IPS-18a (cell line): ENCODE measurements around the gene TXNRD2.
A peak's percentile ranks its signal among the peaks of the same experiment; 100 is the strongest.

Experiments
- H3K27ac ChIP-seq: one replicate; pipeline ENCODE4 v1.5.1; 2013; ENCODE audit warnings: low read length
- H3K27me3 ChIP-seq: one replicate; pipeline ENCODE4 v1.6.1; 2013; ENCODE audit warnings: mild to moderate bottlenecking, low read length; ENCODE audit not compliant: control insufficient read depth, insufficient read depth
- H3K36me3 ChIP-seq: one replicate; pipeline ENCODE4 v1.6.1; 2013; ENCODE audit warnings: low read depth, low read length; ENCODE audit not compliant: control insufficient read depth
- H3K4me1 ChIP-seq: one replicate; pipeline ENCODE4 v1.6.1; 2013; ENCODE audit warnings: low read depth, low read length; ENCODE audit not compliant: control insufficient read depth
- H3K4me3 ChIP-seq: one replicate; pipeline ENCODE4 v1.5.1; 2013; ENCODE audit warnings: low read length
- H3K9ac ChIP-seq: one replicate; pipeline ENCODE4 v1.6.1; 2013; ENCODE audit warnings: mild to moderate bottlenecking, low read length, moderate library complexity
- H3K9me3 ChIP-seq: one replicate; pipeline ENCODE4 v1.6.1; 2013; ENCODE audit warnings: low read depth, low read length; ENCODE audit not compliant: control insufficient read depth

The TXNRD2 gene

DNA sequence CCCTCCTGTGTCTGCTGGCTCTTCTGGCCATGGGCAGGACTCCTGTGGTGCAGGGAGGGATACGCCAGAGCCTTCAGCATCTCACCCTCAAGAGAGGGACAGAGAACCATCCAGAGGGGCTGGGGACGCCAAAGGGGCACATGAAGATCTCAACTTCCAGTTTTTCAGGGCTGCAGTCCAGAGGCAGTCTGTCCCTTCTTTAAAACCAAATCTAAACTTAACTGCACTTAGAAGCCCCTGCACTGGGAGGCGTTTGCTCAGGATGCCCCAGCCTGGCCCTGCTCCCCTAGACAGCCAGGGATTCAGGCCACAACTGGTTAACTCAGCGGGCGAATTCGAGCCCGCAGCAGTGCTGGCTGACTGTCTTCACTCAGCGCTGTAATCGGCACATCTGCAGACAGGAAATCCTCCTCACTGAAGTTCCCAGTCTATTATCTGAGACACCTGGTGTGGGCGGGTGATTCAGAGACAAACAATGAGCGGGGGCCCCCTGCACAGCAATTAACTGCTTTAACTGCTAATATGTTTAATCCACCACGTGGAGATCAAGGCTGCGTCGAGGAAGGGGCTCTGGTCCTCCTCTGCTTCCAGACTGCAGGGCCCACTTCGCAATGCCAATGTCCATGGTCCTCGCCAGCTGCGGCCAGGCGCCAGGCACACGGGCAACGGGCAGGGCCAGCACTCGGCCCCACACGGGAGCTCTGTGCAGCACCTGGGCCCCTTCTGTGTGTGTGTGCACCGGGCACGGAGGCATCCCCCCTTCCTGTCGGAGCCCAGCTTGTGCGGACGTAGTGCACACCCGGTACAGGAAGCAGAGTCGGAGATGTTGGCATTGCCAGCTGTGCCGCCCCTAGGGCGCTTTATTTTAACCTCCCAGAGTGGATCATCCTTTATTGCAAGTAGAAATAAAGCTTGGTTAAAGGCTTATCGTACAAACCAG, 50.0 kb downstream of the TXNRD2 start:
- Histone ChIP-seq H3K27me3 (peaks cover 19% of the 10 kb centered on the region), H3K36me3 (no peaks in the 10 kb centered on the region), H3K9me3 (no peaks in the 10 kb centered on the region), H3K9ac (peak overlapping the region; percentile 38), H3K4me3 (peak overlapping the region; percentile 6), H3K4me1 (peaks cover 22% of the 10 kb centered on the region), H3K27ac (peak overlapping the region; percentile 30)

DNA sequence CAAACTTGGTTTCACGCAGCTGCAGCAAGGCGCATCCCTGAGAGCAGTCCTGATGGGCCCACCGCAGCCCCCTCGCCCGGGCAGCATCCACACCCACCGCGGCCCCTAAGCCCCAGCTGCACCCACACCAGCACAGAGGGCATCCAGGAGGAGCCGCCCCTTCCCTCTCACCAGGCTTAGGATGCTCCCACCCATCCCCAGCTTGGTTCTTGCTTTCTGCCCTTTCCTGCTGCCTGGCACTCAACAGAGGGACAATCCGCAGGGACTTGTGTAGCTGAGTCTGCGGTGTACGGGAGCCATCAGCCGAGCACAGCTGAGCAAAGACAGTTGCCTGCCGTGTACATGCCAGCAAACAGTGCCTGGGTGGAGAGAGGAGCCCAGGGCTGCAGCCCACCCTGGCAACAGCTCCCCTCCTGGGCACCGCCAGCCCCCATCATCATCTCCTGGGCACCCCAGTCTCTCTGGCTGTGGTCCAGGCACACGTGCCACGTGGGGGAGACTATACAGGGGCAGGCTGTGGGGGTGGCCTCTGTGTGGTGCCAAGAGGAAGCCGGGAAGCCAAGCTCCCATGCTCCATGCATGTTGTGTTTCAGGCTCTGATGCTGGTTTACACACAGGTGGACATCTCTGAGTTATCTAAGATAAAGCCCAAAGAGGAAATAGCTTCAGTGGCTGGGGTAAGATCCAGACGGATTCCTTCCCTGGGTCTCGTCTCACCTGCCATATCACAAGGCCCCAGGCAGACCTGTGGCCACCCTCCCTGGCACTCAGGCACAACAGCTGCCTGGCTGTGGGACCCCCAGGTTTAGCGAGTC, 50.9 kb downstream of the TXNRD2 start:
- Histone ChIP-seq H3K36me3 (no peaks in the 10 kb centered on the region), H3K27ac (no peak overlapping the region), H3K9ac (no peak overlapping the region), H3K4me1 (peaks cover 22% of the 10 kb centered on the region), H3K4me3 (no peak overlapping the region), H3K27me3 (peaks cover 19% of the 10 kb centered on the region), H3K9me3 (no peaks in the 10 kb centered on the region)

DNA sequence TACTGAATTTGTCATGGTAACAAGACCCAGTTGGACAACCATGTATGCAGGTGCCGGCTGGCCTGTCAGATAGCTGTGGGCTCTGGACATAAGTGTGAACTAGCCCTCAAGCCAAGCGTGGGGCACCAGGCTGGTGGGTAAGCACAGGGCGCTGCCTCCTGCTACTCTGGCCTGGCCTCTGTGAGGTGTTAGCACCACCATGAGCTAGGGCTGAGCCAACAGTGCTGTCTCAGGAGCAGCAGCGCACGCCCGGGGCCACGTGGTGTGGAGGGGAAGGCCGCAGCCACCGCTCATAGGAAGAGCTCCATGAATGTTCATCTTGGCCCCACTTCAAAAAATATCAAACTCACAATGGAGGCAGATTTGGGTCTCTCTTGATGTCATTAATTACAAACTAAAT, 51.7 kb downstream of the TXNRD2 start:
- Histone ChIP-seq H3K36me3 (no peaks in the 10 kb centered on the region), H3K9ac (no peak overlapping the region), H3K9me3 (no peaks in the 10 kb centered on the region), H3K4me1 (peaks cover 22% of the 10 kb centered on the region), H3K27me3 (peaks cover 19% of the 10 kb centered on the region), H3K4me3 (no peak overlapping the region), H3K27ac (no peak overlapping the region)

DNA sequence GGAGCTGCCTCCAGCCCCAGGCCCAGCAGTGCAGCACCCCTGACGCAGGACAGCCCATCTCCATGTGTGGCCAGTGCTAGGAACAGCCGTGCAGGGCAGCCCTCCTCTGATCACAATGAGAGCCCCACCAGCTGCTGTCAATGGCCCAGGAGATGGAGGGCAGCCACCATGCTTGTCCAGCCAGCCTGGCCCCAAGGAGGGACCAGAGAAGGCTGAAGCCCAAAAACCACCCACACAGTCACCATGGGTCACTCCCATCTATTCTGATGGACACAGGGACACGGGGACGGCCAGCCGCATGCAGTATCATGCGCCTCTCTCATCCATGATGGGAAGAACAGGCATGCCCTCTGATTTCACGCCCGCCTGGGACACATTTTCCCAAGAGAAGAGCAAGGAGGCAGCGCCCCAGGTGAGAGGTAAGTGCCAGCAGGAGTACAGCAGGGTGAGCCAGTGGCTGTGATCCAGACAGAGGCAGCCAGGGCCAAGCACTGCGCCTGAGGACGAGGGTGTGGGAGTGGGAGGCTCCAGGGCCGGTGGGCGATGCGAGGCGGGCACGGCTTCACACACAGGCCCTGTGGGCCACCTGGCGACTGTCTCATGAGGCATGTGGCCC, 53.4 kb downstream of the TXNRD2 start:
- Histone ChIP-seq H3K27me3 (peaks cover 18% of the 10 kb centered on the region), H3K9me3 (no peaks in the 10 kb centered on the region), H3K4me1 (peaks cover 22% of the 10 kb centered on the region), H3K9ac (no peak overlapping the region), H3K36me3 (no peaks in the 10 kb centered on the region), H3K4me3 (no peak overlapping the region), H3K27ac (no peak overlapping the region)

DNA sequence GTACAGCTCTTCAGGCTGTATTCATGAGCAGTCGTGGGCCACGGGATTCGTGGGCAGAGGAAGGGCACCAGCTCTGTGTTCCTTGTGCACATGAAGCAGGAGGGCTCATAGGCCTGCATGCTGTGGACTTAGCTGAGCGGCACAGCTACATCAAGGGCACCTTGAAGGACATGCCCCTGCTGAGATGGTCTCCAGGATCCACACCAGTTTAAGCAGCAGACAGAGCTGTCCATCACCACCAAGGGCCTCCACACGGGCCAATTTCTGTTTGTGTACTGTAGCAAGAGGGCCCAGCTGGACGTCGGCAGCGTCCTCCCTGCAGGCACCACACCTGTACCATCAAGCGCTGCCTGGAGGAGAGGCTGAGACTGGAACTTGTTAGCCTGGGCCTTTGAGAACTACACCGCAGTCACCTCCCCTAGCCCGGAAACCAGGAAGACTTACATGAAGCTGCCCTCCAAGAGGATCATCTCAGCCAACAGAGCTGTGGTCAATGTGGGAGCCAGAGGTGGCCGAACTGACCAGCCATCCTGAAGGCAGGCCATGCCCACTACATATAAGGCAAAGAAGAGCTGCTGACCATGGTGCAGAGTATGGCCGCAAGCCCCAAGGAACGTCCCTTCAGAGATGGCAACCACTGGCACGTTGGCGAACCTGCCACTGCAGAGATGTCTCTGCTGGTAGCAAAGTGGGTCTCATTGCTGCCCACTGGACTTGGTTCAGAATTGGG, 54.2 kb downstream of the TXNRD2 start:
- no peak overlapping the region for H3K4me3 ChIP-seq
- H3K27me3 ChIP-seq, result peaks cover 10% of the 10 kb centered on the region
- H3K36me3 ChIP-seq, result no peaks in the 10 kb centered on the region
- H3K27ac ChIP-seq, result no peak overlapping the region
- H3K4me1 ChIP-seq, result peaks cover 16% of the 10 kb centered on the region
- no peaks in the 10 kb centered on the region for H3K9me3 ChIP-seq
- H3K9ac ChIP-seq, result no peak overlapping the region

DNA sequence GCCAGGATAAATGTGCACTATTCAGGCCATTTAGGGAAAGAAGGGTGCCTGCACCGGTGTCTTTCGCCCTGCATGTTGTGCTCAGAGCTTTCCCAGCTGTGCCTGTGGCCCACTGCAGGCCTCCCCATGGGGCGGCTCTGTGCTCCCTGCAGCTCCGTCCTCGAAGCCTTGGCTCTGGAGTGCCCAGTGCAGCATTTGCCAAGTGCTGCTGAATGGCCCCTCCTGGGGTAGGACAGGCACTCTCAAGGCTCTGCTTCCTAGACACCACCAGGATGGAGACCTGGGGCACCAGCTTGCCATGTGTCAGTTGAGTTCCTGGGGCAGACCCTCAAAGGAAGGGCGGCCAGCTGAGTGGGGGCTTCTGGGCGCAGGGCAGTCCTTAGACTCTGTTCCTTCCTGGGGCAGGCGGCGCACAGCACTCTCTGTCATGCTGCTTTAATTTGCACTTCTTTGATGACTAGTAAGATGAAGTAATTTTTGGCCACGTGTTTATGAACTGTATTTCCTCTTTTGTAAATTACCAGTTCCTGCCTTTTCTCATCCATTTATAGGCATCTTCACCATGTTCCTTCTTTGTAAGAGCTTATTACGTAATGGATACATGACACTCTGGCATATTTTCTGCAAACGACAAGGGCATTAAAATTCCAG, 54.9 kb downstream of the TXNRD2 start:
- H3K27ac ChIP-seq, result no peak overlapping the region
- peaks cover 13% of the 10 kb centered on the region for H3K4me1 ChIP-seq
- peaks cover 3% of the 10 kb centered on the region for H3K27me3 ChIP-seq
- no peaks in the 10 kb centered on the region for H3K36me3 ChIP-seq
- no peak overlapping the region for H3K4me3 ChIP-seq
- no peaks in the 10 kb centered on the region for H3K9me3 ChIP-seq
- no peak overlapping the region for H3K9ac ChIP-seq

DNA sequence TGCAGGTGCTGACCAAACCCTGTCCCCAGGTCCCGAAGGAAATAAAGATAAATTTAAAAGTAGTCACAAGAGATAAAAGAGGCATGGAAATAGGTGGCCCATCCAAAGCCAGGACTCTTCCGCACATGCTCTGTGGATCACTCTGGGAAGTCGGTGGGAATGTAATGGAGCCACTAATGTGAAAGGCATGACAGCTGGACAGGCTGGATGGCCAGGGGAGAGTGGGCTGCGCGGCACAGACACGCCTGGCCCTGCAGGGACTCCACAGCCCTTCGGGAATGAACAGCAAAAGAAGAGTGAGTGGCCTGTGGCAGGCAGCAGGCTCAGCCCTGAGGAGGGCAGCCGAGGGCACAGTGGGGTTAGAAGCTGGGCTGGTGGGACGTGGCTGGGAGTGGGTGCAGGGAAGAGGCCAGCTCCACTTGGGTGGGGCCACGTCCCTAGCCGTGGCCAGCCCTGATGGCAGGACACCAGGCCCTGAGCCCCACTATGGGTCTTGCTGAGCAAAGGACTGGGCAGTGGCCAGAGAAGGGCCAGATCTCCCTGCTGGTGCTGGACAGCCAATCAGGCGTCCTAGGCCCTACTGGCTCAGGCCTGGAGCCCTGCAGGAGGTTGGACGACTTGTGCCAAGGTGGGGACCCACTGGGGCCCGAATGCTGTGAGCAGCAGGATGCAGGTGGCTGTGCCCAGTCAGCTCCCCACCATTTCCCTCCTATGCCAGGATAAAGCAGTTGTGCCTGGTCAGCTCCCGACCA, 55.6 kb downstream of the TXNRD2 start:
- H3K36me3 ChIP-seq, result no peaks in the 10 kb centered on the region
- no peak overlapping the region for H3K9ac ChIP-seq
- no peak overlapping the region for H3K27ac ChIP-seq
- no peak overlapping the region for H3K4me3 ChIP-seq
- H3K27me3 ChIP-seq, result peaks cover 3% of the 10 kb centered on the region
- peaks cover 14% of the 10 kb centered on the region for H3K4me1 ChIP-seq
- no peaks in the 10 kb centered on the region for H3K9me3 ChIP-seq

DNA sequence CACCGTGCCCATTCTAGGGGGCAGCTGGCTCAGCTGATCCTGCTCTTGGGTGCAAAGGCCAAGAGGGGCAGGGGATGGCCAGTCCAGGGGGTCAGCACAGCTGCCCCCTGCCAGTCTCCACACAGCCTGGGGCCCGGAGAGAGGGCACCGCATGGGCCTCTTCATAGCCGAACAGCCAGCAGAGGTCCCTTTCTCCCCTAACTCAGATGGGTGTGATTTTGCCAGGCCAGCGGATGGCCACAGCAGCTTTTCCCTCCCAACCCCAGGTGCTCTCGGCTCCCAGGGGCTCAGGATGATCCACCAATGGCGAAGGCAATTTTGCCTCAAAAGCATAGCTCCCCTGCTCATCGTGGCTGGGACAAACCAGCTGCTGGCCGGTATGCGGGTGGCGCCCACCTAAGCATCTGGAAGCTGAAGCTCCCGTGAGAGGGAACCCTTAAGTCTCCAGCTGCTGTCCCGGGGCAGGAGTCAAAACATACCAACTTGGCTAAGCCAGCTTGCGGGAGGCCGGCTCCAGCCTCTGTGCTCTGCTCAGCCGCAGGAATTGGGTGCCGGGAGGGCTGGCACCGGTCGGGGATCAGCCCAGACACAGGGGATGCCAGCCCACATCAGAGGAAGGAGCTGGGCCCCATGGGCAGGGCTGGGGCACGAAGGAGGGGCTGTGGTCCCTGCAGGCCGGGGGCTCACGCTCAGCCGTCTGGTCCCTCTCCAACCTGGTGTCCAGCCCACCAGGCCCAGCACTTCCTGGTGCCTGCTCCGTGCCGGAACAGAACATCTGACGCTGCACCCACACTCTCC, 56.5 kb downstream of the TXNRD2 start:
- peaks cover 3% of the 10 kb centered on the region for H3K27me3 ChIP-seq
- no peaks in the 10 kb centered on the region for H3K36me3 ChIP-seq
- H3K9ac ChIP-seq, result no peak overlapping the region
- H3K27ac ChIP-seq, result no peak overlapping the region
- peaks cover 18% of the 10 kb centered on the region for H3K4me1 ChIP-seq
- H3K4me3 ChIP-seq, result no peak overlapping the region
- H3K9me3 ChIP-seq, result no peaks in the 10 kb centered on the region

DNA sequence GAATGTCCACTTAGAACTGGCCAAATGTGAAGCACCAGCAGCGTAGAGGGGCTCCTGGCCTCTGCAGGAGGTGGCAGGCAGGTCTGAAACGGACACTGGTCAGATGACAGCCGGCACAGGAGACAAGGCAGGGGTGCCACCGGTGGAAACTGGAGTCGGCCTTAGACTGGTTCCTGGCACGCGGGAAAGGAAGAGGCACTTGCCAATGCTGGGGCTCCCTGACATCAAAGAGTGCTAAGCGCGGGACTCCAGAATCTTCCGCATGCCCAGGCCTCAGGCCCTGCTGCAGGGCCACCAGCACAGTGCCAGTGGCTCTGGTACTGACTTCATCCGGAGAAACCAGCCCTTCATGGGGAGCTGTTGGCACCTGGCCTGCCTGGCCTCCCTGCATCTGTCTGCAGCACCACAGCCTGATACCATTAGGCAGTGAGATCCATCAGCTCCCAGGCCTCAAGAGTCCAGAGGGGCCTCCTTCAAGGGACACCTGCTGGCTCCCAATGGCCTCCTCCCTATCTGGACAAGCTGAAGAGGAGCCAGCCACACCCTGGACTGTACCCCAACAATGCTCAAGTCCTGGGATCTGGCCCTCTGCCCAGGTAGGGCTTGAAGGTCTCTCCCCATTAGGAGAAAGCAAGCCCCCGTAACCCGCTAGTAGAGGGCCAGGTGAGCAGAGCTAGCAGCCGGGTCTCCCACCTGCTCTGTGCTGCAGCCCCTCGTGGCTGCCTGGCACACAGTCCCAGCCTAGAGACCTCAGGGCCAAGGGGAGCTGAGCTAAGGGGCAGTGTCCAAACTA, 57.3 kb downstream of the TXNRD2 start:
- H3K4me3 ChIP-seq, result no peak overlapping the region
- H3K27ac ChIP-seq, result no peak overlapping the region
- no peaks in the 10 kb centered on the region for H3K27me3 ChIP-seq
- peaks cover 21% of the 10 kb centered on the region for H3K4me1 ChIP-seq
- H3K36me3 ChIP-seq, result no peaks in the 10 kb centered on the region
- no peaks in the 10 kb centered on the region for H3K9me3 ChIP-seq
- no peak overlapping the region for H3K9ac ChIP-seq
